Ramos (cell line): ENCODE results near the gene MID1.

Experiments
- in situ Hi-C: fragments of 300-500 bp; cut with MboI; formaldehyde crosslinking; loops from one replicate; pipeline ENCODE4 v1.14.3; 2022; ENCODE audit warnings: low sequenced_read_pairs; ENCODE audit not compliant: unreplicated experiment

MID1 gene

GRCh38 chrX:10457092-10457491, 163.3 kb downstream of the MID1 start:
- in situ Hi-C loops: no loop called here

GRCh38 chrX:10453945-10454344, 166.4 kb downstream of the MID1 start:
- in situ Hi-C loops: no loop called here

GRCh38 chrX:10450959-10451355, 169.4 kb downstream of the MID1 start:
- in situ Hi-C loops: no loop called here

- in situ Hi-C loops: no loop called here
Observed at GRCh38 chrX:10450229-10450958, 170.0 kb downstream of the MID1 start.

- in situ Hi-C loops: no loop called here
Observed at GRCh38 chrX:10447564-10448214, 172.7 kb downstream of the MID1 start.

GRCh38 chrX:10444204-10444603, 176.2 kb downstream of the MID1 start:
- in situ Hi-C loops: no loop called here

- in situ Hi-C loops: no loop called here
Observed at GRCh38 chrX:10441464-10441863, 178.9 kb downstream of the MID1 start.

- in situ Hi-C loops: no loop called here
Observed at GRCh38 chrX:10433296-10433965, 187.0 kb downstream of the MID1 start.

GRCh38 chrX:10429908-10430307, 190.5 kb downstream of the MID1 start:
- in situ Hi-C loops: no loop called here

GRCh38 chrX:10427249-10427648, 193.1 kb downstream of the MID1 start:
- in situ Hi-C loops: no loop called here

- in situ Hi-C loops: no loop called here
Observed at GRCh38 chrX:10423716-10424115, 196.7 kb downstream of the MID1 start.

GRCh38 chrX:10420134-10420533, 200.3 kb downstream of the MID1 start:
- in situ Hi-C loops: no loop called here

GRCh38 chrX:10416424-10416823, 204.0 kb downstream of the MID1 start:
- in situ Hi-C loops: no loop called here

GRCh38 chrX:10415306-10416001, 204.9 kb downstream of the MID1 start:
- in situ Hi-C loops: no loop called here

- in situ Hi-C loops: no loop called here
Observed at GRCh38 chrX:10414862-10415261, 205.5 kb downstream of the MID1 start.

GRCh38 chrX:10414156-10414824, 206.1 kb downstream of the MID1 start:
- in situ Hi-C loops: no loop called here

- in situ Hi-C loops: no loop called here
Observed at GRCh38 chrX:10404436-10404835, 215.9 kb downstream of the MID1 start.

- in situ Hi-C loops: no loop called here
Observed at GRCh38 chrX:10401239-10401638, 219.1 kb downstream of the MID1 start.

GRCh38 chrX:10399043-10399741, 221.2 kb downstream of the MID1 start:
- in situ Hi-C loops: no loop called here

- in situ Hi-C loops: no loop called here
Observed at GRCh38 chrX:10398215-10398614, 222.2 kb downstream of the MID1 start.
